M059J (cell line): Measurements from ENCODE around the gene USP47. TPM values are rescaled to one million over a fixed set of nuclear protein-coding genes. Genes with fewer than 3 reads are reported as not detected.
A peak's percentile ranks its signal among the peaks of the same experiment; 100 is the strongest.

Experiments used
- DNase-seq: peaks from one replicate; pipeline ENCODE4 v3.0.0-alpha.2; 2012; ENCODE audit warnings: low read depth
- total RNA-seq: library from RNA; depleted of rRNA; stranded (reverse); fragments of >200 nt; shearing (Covaris generic); gene quantifications from 2 replicates; pipeline ENCODE4 v1.2.3, GENCODE V29; 2014; rRNA removed

Gene USP47
- total RNA-seq, 1 experiment from 2014 or later, result 39.9 TPM

GRCh38 chr11:11998091-11998781 is 156.5 kb downstream of the USP47 start:
- DNase-seq, result peak; percentile 97

DNA sequence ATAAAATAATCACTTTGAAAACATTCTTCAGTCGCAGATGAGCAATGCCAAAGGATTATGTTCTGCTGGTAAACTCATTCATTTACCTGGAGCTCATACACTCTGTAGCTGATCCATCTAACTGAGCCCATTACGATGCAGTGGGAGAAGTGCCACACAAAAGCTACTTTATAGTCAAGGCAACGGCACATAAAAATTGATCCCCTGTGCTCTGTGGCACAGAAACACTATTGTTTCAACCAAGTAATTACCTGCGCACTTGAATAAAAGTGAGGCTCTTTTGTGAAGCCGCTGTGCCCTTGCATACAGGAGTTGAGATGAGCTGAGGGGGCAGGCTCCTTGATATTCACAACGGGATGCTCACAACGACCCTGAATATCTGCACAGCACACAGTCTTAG is 159.4 kb downstream of the USP47 start:
- DNase-seq, result no peak

DNA sequence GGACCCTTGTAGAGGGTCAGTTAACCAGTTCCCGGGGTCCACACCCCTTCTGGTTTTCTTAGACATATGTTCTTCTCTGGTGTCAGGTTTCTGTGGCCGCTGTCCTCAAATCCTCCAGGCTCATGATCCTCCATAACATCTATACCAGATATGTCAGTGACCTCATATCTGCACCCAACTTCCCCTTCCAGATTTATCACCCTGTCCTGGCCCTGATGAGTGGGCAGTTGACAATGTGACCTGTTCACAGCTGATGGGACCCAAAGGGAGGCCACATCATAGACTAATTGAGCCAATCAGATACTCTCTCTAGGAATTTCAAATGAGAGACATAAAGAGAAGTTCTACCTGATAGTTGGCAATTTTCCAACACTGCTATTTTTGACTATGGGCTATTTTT is 161.6 kb downstream of the USP47 start:
- no peak for DNase-seq

DNA sequence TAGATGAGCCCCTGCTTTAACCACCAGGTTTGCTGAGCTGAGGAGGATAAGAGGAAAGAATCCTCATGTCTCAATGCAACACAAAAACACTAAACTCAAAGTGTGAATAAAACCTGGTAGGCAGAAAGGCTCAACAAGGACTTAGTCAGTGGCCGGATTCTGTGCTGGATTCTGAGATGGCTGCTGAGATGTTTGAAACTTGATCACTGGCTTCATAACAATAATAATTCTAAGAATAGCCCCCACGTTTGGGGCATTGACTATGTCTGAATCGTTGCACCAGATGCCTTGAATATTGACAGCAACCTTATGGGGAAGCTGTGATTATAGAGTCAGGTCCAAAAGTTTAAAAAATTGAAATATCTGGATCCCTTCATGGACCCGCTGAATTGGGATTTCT is 162.0 kb downstream of the USP47 start:
- DNase-seq, result no peak

DNA sequence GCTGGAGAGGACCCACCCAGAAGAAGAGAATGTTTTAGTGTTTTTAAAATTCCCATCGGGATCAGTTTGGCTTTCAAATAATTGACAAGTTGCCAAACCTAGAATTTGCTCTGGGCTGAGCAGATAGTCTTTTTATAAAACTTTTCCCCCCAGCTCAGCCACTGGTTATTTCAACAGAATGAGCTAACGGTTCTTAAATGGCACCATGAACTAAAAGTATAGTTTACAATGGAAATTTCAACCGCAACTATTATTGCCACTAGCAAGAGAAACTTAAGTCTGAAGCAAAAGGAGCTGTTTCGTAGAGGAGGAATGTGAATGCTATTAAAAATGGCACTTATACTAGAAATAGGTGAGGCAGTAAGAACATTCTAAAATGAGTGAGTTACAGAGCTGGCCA is 163.3 kb downstream of the USP47 start:
- no peak for DNase-seq

- DNase-seq, result peak; percentile 84
These were observed 163.7 kb downstream of the USP47 start for GRCh38 chr11:12005476-12005875.

DNA sequence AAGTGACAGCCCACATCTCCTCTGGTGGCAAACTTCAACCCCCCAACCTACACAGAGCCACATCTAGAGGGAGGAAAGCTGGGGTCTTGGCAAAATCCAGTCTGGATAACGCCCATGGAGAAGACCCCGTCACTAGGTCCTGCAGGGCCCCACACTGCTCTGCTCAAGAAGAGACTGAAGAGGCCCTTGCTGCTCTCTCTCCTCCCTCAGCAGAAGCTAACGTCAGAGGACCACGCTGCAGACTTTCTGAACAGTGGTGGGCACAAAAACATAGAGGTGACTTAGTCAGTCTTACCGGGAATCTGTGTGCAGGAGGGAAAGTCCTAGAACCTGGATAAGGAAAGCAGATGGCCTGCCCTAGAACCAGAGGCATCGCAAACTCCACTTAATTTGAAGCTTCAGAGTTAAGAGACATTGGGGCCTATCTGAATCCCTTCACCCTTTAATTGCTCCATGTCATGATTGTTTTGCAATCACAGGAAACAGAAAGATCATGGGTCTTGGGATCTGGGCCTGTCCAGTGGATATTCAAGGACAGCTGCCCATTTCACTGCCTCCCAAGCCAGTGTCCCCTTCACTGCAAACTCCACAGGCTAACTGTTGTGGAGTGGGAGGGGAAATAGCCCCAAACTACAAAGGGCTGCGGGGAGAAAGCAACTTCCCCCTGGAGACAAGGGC is 164.9 kb downstream of the USP47 start:
- DNase-seq, result no peak

DNA sequence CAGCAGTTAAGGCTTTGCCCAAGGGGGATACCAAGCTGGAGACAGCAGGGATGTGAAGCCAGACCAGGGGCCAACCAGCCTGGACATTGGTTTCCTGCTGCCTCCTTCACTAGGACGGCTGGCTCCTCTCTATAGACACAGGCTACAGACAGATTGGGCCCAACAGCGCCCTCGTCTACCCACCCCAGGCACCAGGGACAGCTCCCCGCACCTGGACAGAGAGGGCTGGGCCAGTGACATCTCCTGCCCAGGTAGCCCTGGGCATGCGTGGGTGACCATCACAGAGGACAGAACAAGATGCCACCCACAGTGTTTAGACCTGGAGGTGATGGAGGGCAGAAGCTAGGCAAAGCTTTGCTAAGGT is 165.4 kb downstream of the USP47 start:
- no peak for DNase-seq

DNA sequence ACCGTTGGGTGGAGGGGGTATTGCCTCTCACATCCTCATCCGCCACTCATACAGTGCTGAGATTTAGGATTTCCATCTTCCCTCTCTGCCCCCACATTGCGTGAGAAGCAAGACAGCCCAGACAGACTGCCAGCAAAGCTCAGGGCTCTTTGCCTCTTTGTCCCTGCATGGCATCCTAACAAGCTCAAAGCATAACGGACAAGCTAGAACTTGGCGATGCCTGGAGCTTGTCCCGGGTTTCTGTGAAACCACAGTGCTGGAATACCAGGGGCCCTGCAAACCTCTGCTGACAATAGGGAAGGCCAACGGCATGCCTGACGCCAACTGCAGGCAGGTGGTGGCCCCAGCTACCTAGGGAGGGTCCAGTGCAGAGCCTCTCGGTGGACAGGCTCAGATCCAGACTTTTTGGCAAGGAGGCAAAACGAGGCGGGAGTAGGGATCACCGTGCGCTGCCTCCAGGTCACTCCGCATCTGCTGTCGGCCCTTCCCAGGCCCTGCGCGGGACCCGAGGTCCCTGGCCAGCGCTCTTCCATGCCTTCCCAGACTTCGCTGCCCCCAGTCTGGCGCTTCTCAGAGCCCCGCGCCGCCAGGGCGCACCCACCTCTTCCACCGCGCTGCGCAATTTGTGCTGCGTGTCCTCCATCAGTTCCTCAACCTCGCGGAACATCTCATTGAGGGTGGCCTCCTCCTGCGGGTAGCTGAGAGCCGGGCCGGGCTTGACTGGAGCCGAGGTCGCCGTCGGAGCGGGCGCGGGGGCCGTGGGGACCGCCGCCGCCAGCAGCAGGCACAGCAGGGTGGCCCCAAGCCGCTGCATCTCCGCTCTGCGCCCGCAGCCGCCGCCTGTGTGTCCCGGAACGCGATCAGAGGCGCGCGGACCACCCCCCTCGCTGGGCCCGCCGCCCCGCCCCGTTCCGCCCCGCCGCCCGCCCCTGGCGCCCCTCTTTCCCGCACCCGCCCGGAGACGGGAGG is 166.3 kb downstream of the USP47 start, which contains the start of gene DKK3:
DKK3 (minus strand) TSS at position 858 of the 969 bp plus-strand sequence; CDS start at position 814, 44 bp downstream.
- DNase-seq, result peak; percentile 74

Other genes with a start within 250 kb of the USP47 start
- gene GALNT18, start 220.0 kb upstream of the USP47 start, total RNA-seq, result 0.47 and 0.64 TPM in 2 replicates
- gene DKK3, start 166.7 kb downstream of the USP47 start, total RNA-seq, result 967 and 1,045 TPM in 2 replicates